HG03565 (cell line): ENCODE results near the gene SORCS3.
A peak's percentile ranks its signal among the peaks of the same experiment; 100 is the strongest.

Experiments
- ATAC-seq: cut with Tn5 transposase; IDR thresholded peaks from one replicate; pipeline ENCODE4 v1.9.1; 2021; ENCODE audit warnings: mild to moderate bottlenecking, moderate library complexity; ENCODE audit not compliant: unreplicated experiment

Gene SORCS3

GRCh38 chr10:104989880-104990279 lies 348.8 kb downstream of the SORCS3 start:
- no peak for ATAC-seq

- ATAC-seq, result no peak
Observed at GRCh38 chr10:104993085-104993484, 352.0 kb downstream of the SORCS3 start.

- ATAC-seq, result no peak
Observed at GRCh38 chr10:105001269-105001668, 360.2 kb downstream of the SORCS3 start.

- ATAC-seq, result no peak
Observed at GRCh38 chr10:105010411-105011121, 369.5 kb downstream of the SORCS3 start.

GRCh38 chr10:105017116-105017515 lies 376.0 kb downstream of the SORCS3 start:
- no peak for ATAC-seq

- ATAC-seq, result no peak
Observed at GRCh38 chr10:105017691-105018090, 376.6 kb downstream of the SORCS3 start.

GRCh38 chr10:105023211-105024111 lies 382.4 kb downstream of the SORCS3 start:
- no peak for ATAC-seq

GRCh38 chr10:105024184-105024583 lies 383.1 kb downstream of the SORCS3 start:
- no peak for ATAC-seq

GRCh38 chr10:105025092-105025491 lies 384.0 kb downstream of the SORCS3 start:
- no peak for ATAC-seq

- ATAC-seq, result no peak
Observed at GRCh38 chr10:105026566-105026965, 385.5 kb downstream of the SORCS3 start.

GRCh38 chr10:105029286-105029685 lies 388.2 kb downstream of the SORCS3 start:
- no peak for ATAC-seq

- ATAC-seq, result no peak
Observed at GRCh38 chr10:105037022-105037421, 395.9 kb downstream of the SORCS3 start.

- no peak for ATAC-seq
Observed at GRCh38 chr10:105041956-105042355, 400.9 kb downstream of the SORCS3 start.

- ATAC-seq, result no peak
Observed at GRCh38 chr10:105042906-105043552, 401.9 kb downstream of the SORCS3 start.

GRCh38 chr10:105044902-105045301 lies 403.8 kb downstream of the SORCS3 start:
- ATAC-seq, result no peak

GRCh38 chr10:105056413-105056812 lies 415.3 kb downstream of the SORCS3 start:
- no peak for ATAC-seq

GRCh38 chr10:105062951-105063350 lies 421.9 kb downstream of the SORCS3 start:
- ATAC-seq, result no peak

GRCh38 chr10:105063796-105064195 lies 422.7 kb downstream of the SORCS3 start:
- peak; percentile 73 for ATAC-seq

GRCh38 chr10:105068497-105068896 lies 427.4 kb downstream of the SORCS3 start:
- no peak for ATAC-seq

GRCh38 chr10:105070249-105070648 lies 429.2 kb downstream of the SORCS3 start:
- ATAC-seq, result no peak

- ATAC-seq, result no peak
Observed at GRCh38 chr10:105070952-105071351, 429.9 kb downstream of the SORCS3 start.

- no peak for ATAC-seq
Observed at GRCh38 chr10:105071980-105072379, 430.9 kb downstream of the SORCS3 start.
